ENCODE measurements around the gene IQCH. TPM values are rescaled to one million over a fixed set of nuclear protein-coding genes. Genes with fewer than 3 reads are reported as not detected.

Gene IQCH
- total and polyA plus RNA-seq, 10 donors = 0.12 to 2.3 (median 1.3) TPM

- no peak for DNase-seq
- Histone ChIP-seq H3K4me3 (no peak overlapping the region), H3K27me3 (replicated peaks in 1 of 7) (peaks cover 0 to 4% (median 0%) of the 10 kb centered on the region in 7 donors), H3K4me1 (no peaks in the 10 kb centered on the region), H3K9me3 (no peaks in the 10 kb centered on the region), H3K36me3 (no peaks in the 10 kb centered on the region), H3K27ac (no peak overlapping the region)
- 86 to 92% (median 91%) methylated on average over 4 of the region's 4 CpGs for WGBS, 5 donors
- intact Hi-C loops (cut with DNase I; ENCODE audit: low total_unique reads) = no loop called here
- TF ChIP-seq POLR2AphosphoS5 (IDR thresholded peaks at IDR 0.05) (no peak), CTCF (IDR thresholded peaks at IDR 0.05 in 8 of 11, conservative IDR thresholded peaks at IDR 0.05 in 3 of 11) (no peak), POLR2A (IDR thresholded peaks at IDR 0.05) (no peak)
These were observed 130.2 kb downstream of the IQCH start for GRCh38 chr15:67384761-67385160.

GRCh38 chr15:67385971-67386370, 131.4 kb downstream of the IQCH start:
- Histone ChIP-seq H3K27ac (no peak overlapping the region), H3K36me3 (no peaks in the 10 kb centered on the region), H3K9me3 (no peaks in the 10 kb centered on the region), H3K27me3 (replicated peaks in 1 of 7) (peaks cover 0 to 4% (median 0%) of the 10 kb centered on the region in 7 donors), H3K4me3 (no peak overlapping the region), H3K4me1 (no peaks in the 10 kb centered on the region)
- 33 to 50% (median 34%) methylated on average over 1 of the region's 1 CpG for WGBS, 5 donors
- TF ChIP-seq POLR2AphosphoS5 (IDR thresholded peaks at IDR 0.05) (no peak), POLR2A (IDR thresholded peaks at IDR 0.05) (no peak), CTCF (IDR thresholded peaks at IDR 0.05 in 8 of 11, conservative IDR thresholded peaks at IDR 0.05 in 3 of 11) (no peak)
- intact Hi-C loops (cut with DNase I; ENCODE audit: low total_unique reads) = no loop called here
- DNase-seq = no peak

DNA sequence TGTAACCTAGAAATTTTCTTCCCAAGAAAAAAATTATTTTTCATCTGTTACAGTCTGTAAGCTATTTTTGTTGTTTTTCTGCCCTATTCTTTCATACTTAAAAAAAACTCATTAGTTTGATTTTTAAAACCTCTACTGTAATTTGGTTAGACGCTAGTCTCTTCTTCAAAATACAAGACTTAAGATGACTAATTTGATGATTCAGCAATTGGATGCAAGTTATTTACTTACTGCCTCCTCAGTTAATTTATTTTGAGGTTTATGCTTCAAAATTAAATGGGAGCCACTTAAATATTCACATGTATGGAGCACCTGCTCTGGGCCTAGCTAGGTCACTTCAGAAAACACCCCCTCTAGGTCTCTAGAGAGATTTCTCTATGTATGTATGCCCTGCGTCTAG, 132.4 kb downstream of the IQCH start:
- Histone ChIP-seq H3K36me3 (no peaks in the 10 kb centered on the region), H3K9me3 (no peaks in the 10 kb centered on the region), H3K27me3 (replicated peaks in 1 of 7) (peaks cover 0 to 4% (median 0%) of the 10 kb centered on the region in 7 donors), H3K4me3 (no peak overlapping the region), H3K27ac (no peak overlapping the region), H3K4me1 (no peaks in the 10 kb centered on the region)
- 89 to 95% (median 91%) methylated on average over 2 of the region's 2 CpGs for WGBS, 5 donors
- no peak for DNase-seq
- intact Hi-C loops (cut with DNase I; ENCODE audit: low total_unique reads) = no loop called here
- TF ChIP-seq POLR2AphosphoS5 (IDR thresholded peaks at IDR 0.05) (no peak), POLR2A (IDR thresholded peaks at IDR 0.05) (no peak), CTCF (IDR thresholded peaks at IDR 0.05 in 8 of 11, conservative IDR thresholded peaks at IDR 0.05 in 3 of 11) (no peak)

DNA sequence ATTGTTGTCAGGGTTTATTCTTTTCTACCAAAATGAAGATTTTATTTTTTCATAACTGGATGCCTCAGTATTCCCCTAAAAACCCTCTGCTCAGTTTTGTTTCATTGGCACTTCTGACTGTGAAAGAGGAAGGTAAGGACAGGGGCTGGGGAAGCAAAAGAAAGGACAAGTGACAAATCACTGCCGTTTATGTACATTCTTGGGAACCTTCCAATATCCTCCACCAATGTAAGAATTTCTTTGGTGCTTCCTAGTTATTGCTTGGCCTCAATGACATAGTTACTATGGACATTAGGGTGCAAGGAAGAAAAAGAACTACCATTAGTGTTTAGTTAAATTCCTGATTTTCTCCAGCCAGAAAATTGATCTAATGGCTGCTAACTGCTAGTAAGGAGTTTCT, 135.4 kb downstream of the IQCH start:
- no peak for TF ChIP-seq CTCF (IDR thresholded peaks at IDR 0.05 in 8 of 11, conservative IDR thresholded peaks at IDR 0.05 in 3 of 11)
- no peak for TF ChIP-seq POLR2AphosphoS5 (IDR thresholded peaks at IDR 0.05)
- TF ChIP-seq POLR2A (IDR thresholded peaks at IDR 0.05) = no peak
- intact Hi-C loops (cut with DNase I; ENCODE audit: low total_unique reads) = no loop called here
- H3K4me1 ChIP-seq = no peaks in the 10 kb centered on the region
- no peak overlapping the region for H3K27ac ChIP-seq
- no peak for DNase-seq
- H3K9me3 ChIP-seq = no peaks in the 10 kb centered on the region
- peaks cover 0 to 4% (median 0%) of the 10 kb centered on the region in 7 donors for H3K27me3 ChIP-seq (replicated peaks in 1 of 7)
- 52 to 64% (median 56%) methylated on average over 1 of the region's 1 CpG for WGBS, 5 donors
- H3K36me3 ChIP-seq = no peaks in the 10 kb centered on the region
- no peak overlapping the region for H3K4me3 ChIP-seq
